Tibial nerve (tissue), 4 donors: ENCODE data around the gene ZNF287. TPM values are rescaled to one million over a fixed set of nuclear protein-coding genes. Genes with fewer than 3 reads are reported as not detected.
A peak's percentile ranks its signal among the peaks of the same experiment; 100 is the strongest.

ENCODE experiments used
- DNase-seq, 2 donors: peaks; one replicate each; pipeline ENCODE4 v3.0.0-alpha.2; 2019; ENCODE audit warnings: low spot score in 2 of 2
- H3K27ac ChIP-seq, 4 donors: fragments of 200-600 bp; sonication (generic) in 3 of 4; one replicate each; pipeline ENCODE4 v1.5.1; 2017 to 2019; ENCODE audit warnings: mild to moderate bottlenecking in 1 of 4
- H3K27me3 ChIP-seq, 2 donors: fragments of 200-600 bp; sonication (generic) in 1 of 2; one replicate each; pipeline versions ENCODE4 v1.5.1 to v1.6.0; 2017 to 2019
- H3K36me3 ChIP-seq, 3 donors: fragments of 200-600 bp; sonication (generic); one replicate each; pipeline ENCODE4 v1.5.1; 2018 to 2019
- H3K4me1 ChIP-seq, 4 donors: fragments of 200-600 bp; sonication (generic) in 3 of 4; one replicate each; pipeline ENCODE4 v1.5.1; 2017 to 2019
- H3K4me3 ChIP-seq, 4 donors: fragments of 200-600 bp; sonication (generic) in 3 of 4; one replicate each; pipeline ENCODE4 v1.5.1; 2017 to 2019; ENCODE audit warnings: mild to moderate bottlenecking in 1 of 4, moderate library complexity in 1 of 4
- H3K9me3 ChIP-seq, 4 donors: fragments of 200-600 bp; sonication (generic) in 3 of 4; one replicate each; pipeline ENCODE4 v1.5.1; 2017 to 2019
- CTCF ChIP-seq, 5 experiments: fragments of 200-600 bp in 3 of 5; fragments of 450-650 bp in 2 of 5; sonication (generic) in 3 of 5; IDR thresholded peaks; one replicate each; pipeline ENCODE4 v1.5.1; 2016 to 2019; ENCODE audit warnings: antibody characterized with exemption in 5 of 5, mild to moderate bottlenecking in 3 of 5, moderate library complexity in 2 of 5
- EP300 ChIP-seq, 2 donors: sonication (generic); formaldehyde crosslinking; IDR thresholded peaks; one replicate each; pipeline ENCODE4 v1.6.1; 2017; ENCODE audit warnings: antibody characterized with exemption in 2 of 2, mild to moderate bottlenecking in 1 of 2
- POLR2A ChIP-seq, 2 donors: fragments of 450-650 bp; IDR thresholded peaks; one replicate each; pipeline ENCODE4 v1.6.1; 2017; ENCODE audit warnings: antibody characterized with exemption in 2 of 2, mild to moderate bottlenecking in 2 of 2, moderate library complexity in 2 of 2
- WGBS, 2 donors: methylation state at CpG; one replicate each; pipeline ENCODE4 v1.1.5; 2018; 5-methylcytosine and 5-hydroxymethylcytosine counted together
- total RNA-seq, 4 donors: library from RNA; depleted of rRNA; stranded (reverse); fragments of >200 nt; gene quantifications; one replicate each; pipeline ENCODE4 v1.1.0, GENCODE V29; 2016

ZNF287 gene
- total RNA-seq: 10 to 100 TPM in 2 of 4 donors, 1 to 10 TPM in 2; 4.8 to 11.0 (median 8.8) TPM

- peak; percentile 86 to 93 for DNase-seq
- H3K9me3 ChIP-seq: no peaks in the 10 kb centered on the region
- peaks cover 0 to 16% (median 4%) of the 10 kb centered on the region in 4 donors for H3K4me1 ChIP-seq
- peaks cover 0 to 38% (median 0%) of the 10 kb centered on the region in 3 donors for H3K36me3 ChIP-seq
- peak; percentile 25 to 81 for TF ChIP-seq EP300 (IDR thresholded peaks at IDR 0.05)
- peak in 1 of 5 experiments; percentile 16 for TF ChIP-seq CTCF (IDR thresholded peaks at IDR 0.05)
- peak; percentile 22 to 57 for TF ChIP-seq POLR2A (IDR thresholded peaks at IDR 0.05)
- H3K27ac ChIP-seq: peak within 1 kb of the TSS in 3 of 4 donors; percentile 26 to 79 (median 73)
- WGBS, 2 donors: 3 to 7% methylated on average over 37 to 69 of the region's 77 CpGs
- no peaks in the 10 kb centered on the region for H3K27me3 ChIP-seq
- H3K4me3 ChIP-seq: peak within 1 kb of the TSS; percentile 46 to 81 (median 76)
Measured at GRCh38 chr17:16568541-16569357, at the start of gene ZNF287. Gene ZNF287 (minus strand): TSS chr17:16569204. CDS start chr17:16567731, 1,473 bp downstream.

GRCh38 chr17:16617481-16618060 lies 48.6 kb upstream of the ZNF287 start:
- no peak for TF ChIP-seq EP300 (IDR thresholded peaks at IDR 0.05)
- TF ChIP-seq POLR2A (IDR thresholded peaks at IDR 0.05): no peak
- TF ChIP-seq CTCF (IDR thresholded peaks at IDR 0.05): no peak
- H3K36me3 ChIP-seq: peaks cover 0 to 28% (median 0%) of the 10 kb centered on the region in 3 donors
- no peaks in the 10 kb centered on the region for H3K4me1 ChIP-seq
- 94 to 95% methylated on average over 53 of the region's 53 CpGs for WGBS, 2 donors
- peaks cover 0 to 83% (median 37%) of the 10 kb centered on the region in 4 donors for H3K9me3 ChIP-seq
- H3K27me3 ChIP-seq: no peaks in the 10 kb centered on the region
- DNase-seq: no peak
- no peak overlapping the region for H3K4me3 ChIP-seq
- H3K27ac ChIP-seq: no peak overlapping the region

- Histone ChIP-seq H3K27me3 (no peaks in the 10 kb centered on the region), H3K9me3 (peaks cover 0 to 46% (median 2%) of the 10 kb centered on the region in 4 donors), H3K27ac (no peak overlapping the region), H3K4me3 (no peak overlapping the region), H3K4me1 (no peaks in the 10 kb centered on the region), H3K36me3 (no peaks in the 10 kb centered on the region)
- no peak for DNase-seq
- TF ChIP-seq EP300 (IDR thresholded peaks at IDR 0.05) (no peak), POLR2A (IDR thresholded peaks at IDR 0.05) (no peak), CTCF (IDR thresholded peaks at IDR 0.05) (no peak)
- WGBS, 2 donors: 61 to 68% methylated on average over 5 of the region's 5 CpGs
Measured at GRCh38 chr17:16599537-16599936, 30.5 kb upstream of the ZNF287 start.

GRCh38 chr17:16593356-16594102 lies 24.5 kb upstream of the ZNF287 start:
- TF ChIP-seq POLR2A (IDR thresholded peaks at IDR 0.05): no peak
- peak in 1 of 2 donors; percentile 82 for TF ChIP-seq EP300 (IDR thresholded peaks at IDR 0.05)
- H3K36me3 ChIP-seq: no peaks in the 10 kb centered on the region
- 39 to 48% methylated on average over 2 of the region's 2 CpGs for WGBS, 2 donors
- no peak overlapping the region for H3K4me3 ChIP-seq
- H3K4me1 ChIP-seq: peaks cover 0 to 13% (median 0%) of the 10 kb centered on the region in 4 donors
- H3K27ac ChIP-seq: peak overlapping the region in 2 of 4 donors; percentile 37 to 53
- H3K27me3 ChIP-seq: no peaks in the 10 kb centered on the region
- DNase-seq: peak in 1 of 2 donors; percentile 43
- peaks cover 0 to 11% (median 2%) of the 10 kb centered on the region in 4 donors for H3K9me3 ChIP-seq
